Vagina (tissue), 2 donors: ENCODE measurements around the gene NEDD9. TPM values are rescaled to one million over a fixed set of nuclear protein-coding genes. Genes with fewer than 3 reads are reported as not detected.

Experiments
- DNase-seq, 2 donors: peaks; one replicate each; pipeline ENCODE4 v3.0.0-alpha.2; 2017; ENCODE audit errors: extremely low spot score in 2 of 2
- H3K27ac ChIP-seq: fragments of 200-600 bp; sonication (generic); one replicate; pipeline ENCODE4 v1.5.1; 2019
- H3K27me3 ChIP-seq: fragments of 200-600 bp; sonication (generic); one replicate; pipeline ENCODE4 v1.5.1; 2019
- H3K36me3 ChIP-seq, 2 donors: fragments of 200-600 bp; sonication (generic); one replicate each; pipeline ENCODE4 v1.5.1; 2017 to 2019
- H3K4me1 ChIP-seq: fragments of 200-600 bp; sonication (generic); one replicate; pipeline ENCODE4 v1.5.1; 2019
- H3K4me3 ChIP-seq, 2 donors: fragments of 200-600 bp; sonication (generic); 1 replicate in 1 of 2; 2 replicates in 1 of 2; pipeline ENCODE4 v1.5.1; 2016 to 2019
- H3K9me3 ChIP-seq: fragments of 200-600 bp; sonication (generic); one replicate; pipeline ENCODE4 v1.5.1; 2019
- POLR2A ChIP-seq, 2 donors: fragments of 450-650 bp; IDR thresholded peaks; one replicate each; pipeline ENCODE4 v1.6.1; 2017; ENCODE audit warnings: antibody characterized with exemption in 2 of 2, mild to moderate bottlenecking in 2 of 2, moderate library complexity in 2 of 2
- POLR2AphosphoS5 ChIP-seq, 2 donors: sonication (generic); formaldehyde crosslinking; IDR thresholded peaks; one replicate each; pipeline ENCODE4 v1.9.0; 2017; ENCODE audit warnings: antibody characterized with exemption in 2 of 2, mild to moderate bottlenecking in 2 of 2, low read depth in 1 of 2; ENCODE audit not compliant: insufficient read depth in 1 of 2
- intact Hi-C: fragments of 100-400 bp; cut with DNase I; formaldehyde crosslinking; loops from one replicate; pipeline ENCODE4 v1.15.1; 2023
- total RNA-seq: library from RNA; depleted of rRNA; stranded (reverse); fragments of >200 nt; gene quantifications from one replicate; pipeline ENCODE4 v1.2.3, GENCODE V29; 2016
- TF ChIP-seq, protein P1 (sequence below), 3 experiments: fragments of 450-650 bp in 2 of 3; fragments of 200-600 bp in 1 of 3; sonication (generic) in 1 of 3; IDR thresholded peaks; one replicate each; pipeline ENCODE4 v1.5.1; 2017 to 2019; ENCODE audit warnings: antibody characterized with exemption in 3 of 3, mild to moderate bottlenecking in 2 of 3, moderate library complexity in 2 of 3

Gene NEDD9
- total RNA-seq, 1 donor from 2014 or later, result 45.4 TPM

DNA sequence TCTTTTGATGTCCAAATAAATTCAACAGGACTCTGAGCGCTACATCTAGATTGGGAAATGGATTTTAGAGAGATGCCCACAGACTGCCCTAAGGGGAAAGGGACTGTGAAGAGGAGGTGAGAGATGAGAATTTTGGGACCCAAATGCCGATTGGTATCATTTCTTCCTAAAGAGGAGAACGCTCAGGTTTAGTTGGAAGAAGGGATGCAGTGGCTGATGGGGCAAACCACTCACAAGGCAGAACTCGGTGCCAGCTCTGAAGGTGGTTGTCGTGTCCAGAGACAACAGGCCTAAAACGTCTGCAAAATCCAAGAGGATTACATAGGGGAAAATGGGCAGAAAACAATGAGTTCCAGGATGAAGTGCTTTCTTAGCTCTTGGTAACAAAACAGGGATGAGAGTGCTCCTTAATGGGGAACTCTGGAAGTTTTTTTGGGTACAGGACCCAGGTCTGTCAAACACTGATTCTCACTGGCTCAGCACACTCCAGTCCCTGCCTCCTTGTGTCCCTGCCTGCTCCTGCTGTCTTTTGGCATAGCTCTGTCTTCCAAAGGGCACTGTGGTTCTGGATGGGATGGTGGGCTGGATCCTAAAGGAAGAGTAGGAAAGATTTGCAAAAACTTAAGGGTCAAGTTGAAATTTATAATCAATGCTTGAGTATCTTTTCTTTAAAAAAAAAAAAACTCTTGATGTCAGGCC is 29.0 kb downstream of the NEDD9 start:
- Histone ChIP-seq H3K4me1 (peaks cover 45% of the 10 kb centered on the region), H3K9me3 (no peaks in the 10 kb centered on the region)

DNA sequence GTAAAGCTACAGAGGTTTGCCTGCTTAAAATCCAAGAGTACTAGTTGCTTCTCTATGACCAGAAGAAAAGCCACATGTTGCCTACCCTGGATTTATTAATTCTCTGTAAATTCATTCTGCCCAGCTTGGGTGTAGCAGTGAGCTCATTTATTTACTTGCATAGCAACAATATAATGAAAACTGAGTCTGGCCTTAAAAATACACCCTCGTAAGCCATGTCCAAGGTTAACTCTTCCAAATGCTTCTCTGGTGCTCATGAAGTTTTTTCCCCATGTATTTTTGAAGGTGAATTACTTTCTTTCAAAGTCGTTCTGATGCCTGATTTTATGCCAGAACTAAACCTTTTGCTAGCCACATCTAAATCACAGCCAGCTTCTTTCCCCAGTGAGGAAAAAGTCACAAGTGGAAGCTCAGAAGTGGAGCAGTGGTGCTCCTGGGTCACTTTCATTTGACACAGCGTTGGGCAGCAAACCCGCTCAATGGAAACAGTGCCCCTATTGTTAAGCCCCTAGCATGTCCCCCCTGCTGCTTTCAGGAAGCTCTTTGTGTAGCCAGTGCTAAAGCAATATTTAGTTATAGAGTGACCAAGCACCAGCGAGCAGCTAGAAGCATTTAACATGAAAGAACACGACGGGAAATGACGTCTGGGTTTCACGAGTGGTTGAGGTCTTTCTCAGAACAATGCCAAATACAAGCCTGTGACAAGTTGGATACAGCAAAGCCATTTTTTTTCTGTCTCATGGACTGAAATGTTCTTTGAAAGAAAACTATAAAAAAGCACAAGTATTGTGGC is 29.8 kb downstream of the NEDD9 start:
- peak in 1 of 2 donors; percentile 71 for DNase-seq
- no peaks in the 10 kb centered on the region for H3K36me3 ChIP-seq
- no peak overlapping the region for H3K4me3 ChIP-seq
- peak overlapping the region; percentile 14 for H3K27ac ChIP-seq
- no peaks in the 10 kb centered on the region for H3K27me3 ChIP-seq
- H3K9me3 ChIP-seq, result no peaks in the 10 kb centered on the region
- H3K4me1 ChIP-seq, result peaks cover 44% of the 10 kb centered on the region
- TF ChIP-seq, protein P1, sequence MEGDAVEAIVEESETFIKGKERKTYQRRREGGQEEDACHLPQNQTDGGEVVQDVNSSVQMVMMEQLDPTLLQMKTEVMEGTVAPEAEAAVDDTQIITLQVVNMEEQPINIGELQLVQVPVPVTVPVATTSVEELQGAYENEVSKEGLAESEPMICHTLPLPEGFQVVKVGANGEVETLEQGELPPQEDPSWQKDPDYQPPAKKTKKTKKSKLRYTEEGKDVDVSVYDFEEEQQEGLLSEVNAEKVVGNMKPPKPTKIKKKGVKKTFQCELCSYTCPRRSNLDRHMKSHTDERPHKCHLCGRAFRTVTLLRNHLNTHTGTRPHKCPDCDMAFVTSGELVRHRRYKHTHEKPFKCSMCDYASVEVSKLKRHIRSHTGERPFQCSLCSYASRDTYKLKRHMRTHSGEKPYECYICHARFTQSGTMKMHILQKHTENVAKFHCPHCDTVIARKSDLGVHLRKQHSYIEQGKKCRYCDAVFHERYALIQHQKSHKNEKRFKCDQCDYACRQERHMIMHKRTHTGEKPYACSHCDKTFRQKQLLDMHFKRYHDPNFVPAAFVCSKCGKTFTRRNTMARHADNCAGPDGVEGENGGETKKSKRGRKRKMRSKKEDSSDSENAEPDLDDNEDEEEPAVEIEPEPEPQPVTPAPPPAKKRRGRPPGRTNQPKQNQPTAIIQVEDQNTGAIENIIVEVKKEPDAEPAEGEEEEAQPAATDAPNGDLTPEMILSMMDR (IDR thresholded peaks at IDR 0.05), result no peak
- TF ChIP-seq POLR2A (IDR thresholded peaks at IDR 0.05), result no peak
- no peak for TF ChIP-seq POLR2AphosphoS5 (IDR thresholded peaks at IDR 0.05; ENCODE audit: insufficient read depth in 1 of 2, low read depth in 1 of 2)
- intact Hi-C loops, result no loop called here

More for the DNA sequence above, 29.0 kb downstream of the NEDD9 start:
- no peak overlapping the region for H3K27ac ChIP-seq
- no peak for TF ChIP-seq POLR2A (IDR thresholded peaks at IDR 0.05)
- no peak for TF ChIP-seq POLR2AphosphoS5 (IDR thresholded peaks at IDR 0.05; ENCODE audit: insufficient read depth in 1 of 2, low read depth in 1 of 2)
- TF ChIP-seq, protein P1 (IDR thresholded peaks at IDR 0.05), result no peak
- peak in 1 of 2 donors; percentile 72 for DNase-seq
- intact Hi-C loops, result no loop called here
- H3K27me3 ChIP-seq, result no peaks in the 10 kb centered on the region
- H3K4me3 ChIP-seq, result no peak overlapping the region
- H3K36me3 ChIP-seq, result no peaks in the 10 kb centered on the region

DNA sequence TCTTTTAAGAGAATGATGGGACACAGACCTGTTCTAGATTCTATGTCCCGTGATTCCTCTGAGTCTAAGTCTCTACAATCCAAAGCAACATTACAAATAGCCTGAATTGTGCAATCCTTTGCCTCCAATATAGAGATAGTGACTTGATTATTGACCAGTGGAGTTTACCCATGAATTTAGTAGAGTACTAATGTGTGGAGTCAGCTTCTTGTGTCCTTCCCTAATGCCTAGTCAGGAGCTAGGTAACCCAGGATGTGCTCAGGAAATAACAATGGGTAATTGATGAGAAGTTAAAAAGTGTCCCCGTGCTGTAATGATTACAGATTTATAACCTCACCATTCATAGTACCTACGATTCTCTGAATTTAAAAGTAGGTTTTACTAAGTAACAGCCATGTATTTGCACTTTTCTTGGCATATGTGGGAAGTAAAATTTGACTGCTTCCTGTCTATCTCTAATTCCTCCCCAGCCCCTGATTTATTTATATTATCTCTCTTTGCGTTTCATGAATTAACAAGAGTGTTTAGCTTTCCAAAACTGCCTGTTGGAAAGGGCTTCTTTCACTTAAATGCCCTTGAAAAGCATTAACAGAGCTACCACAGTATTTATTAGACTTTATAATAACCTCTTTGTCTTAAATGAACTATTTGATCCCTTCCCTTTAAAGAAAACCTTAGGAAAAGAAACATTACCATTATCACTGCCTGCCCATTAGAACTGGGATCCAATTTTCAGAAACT is 30.5 kb downstream of the NEDD9 start:
- intact Hi-C loops, result no loop called here
- no peak overlapping the region for H3K4me3 ChIP-seq
- no peak for TF ChIP-seq POLR2AphosphoS5 (IDR thresholded peaks at IDR 0.05; ENCODE audit: insufficient read depth in 1 of 2, low read depth in 1 of 2)
- TF ChIP-seq POLR2A (IDR thresholded peaks at IDR 0.05), result no peak
- TF ChIP-seq, protein P1 (IDR thresholded peaks at IDR 0.05), result no peak
- H3K9me3 ChIP-seq, result no peaks in the 10 kb centered on the region
- no peaks in the 10 kb centered on the region for H3K36me3 ChIP-seq
- no peak for DNase-seq
- peaks cover 43% of the 10 kb centered on the region for H3K4me1 ChIP-seq
- H3K27me3 ChIP-seq, result no peaks in the 10 kb centered on the region
- H3K27ac ChIP-seq, result peak overlapping the region; percentile 14

DNA sequence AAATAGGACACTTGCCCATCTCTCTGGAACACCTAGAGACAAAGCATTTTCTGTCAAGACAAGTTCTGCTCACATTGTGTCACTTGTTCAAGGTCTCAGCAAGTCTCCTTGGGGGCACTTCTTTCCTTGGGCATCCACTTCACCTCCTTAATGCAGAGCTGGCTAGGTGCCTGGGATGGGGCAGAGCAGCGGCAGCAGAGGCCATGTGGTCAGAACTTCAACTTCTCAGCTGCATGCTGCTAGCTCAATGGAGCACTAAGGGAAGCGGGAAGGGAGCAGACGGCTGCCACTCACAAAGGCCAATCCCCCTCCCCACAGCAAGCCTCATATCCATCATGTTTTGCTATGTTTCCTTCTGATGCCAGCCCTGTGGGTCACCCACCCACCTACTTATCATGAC is 31.5 kb downstream of the NEDD9 start:
- Histone ChIP-seq H3K4me1 (peaks cover 34% of the 10 kb centered on the region), H3K9me3 (no peaks in the 10 kb centered on the region), H3K36me3 (no peaks in the 10 kb centered on the region), H3K27ac (no peak overlapping the region), H3K27me3 (no peaks in the 10 kb centered on the region), H3K4me3 (no peak overlapping the region)
- DNase-seq, result no peak
- intact Hi-C loops, result no loop called here
- TF ChIP-seq, protein P1 (IDR thresholded peaks at IDR 0.05), result no peak
- TF ChIP-seq POLR2AphosphoS5 (IDR thresholded peaks at IDR 0.05; ENCODE audit: insufficient read depth in 1 of 2, low read depth in 1 of 2) (no peak), POLR2A (IDR thresholded peaks at IDR 0.05) (no peak)
